Germinal center (tissue), 1 donor: ENCODE measurements around the gene IL1RAPL2.

Experiments
- DNase-seq: peaks from one replicate; pipeline ENCODE4 v3.0.0; 2012; ENCODE audit warnings: mixed read lengths, low spot score

Gene IL1RAPL2

DNA sequence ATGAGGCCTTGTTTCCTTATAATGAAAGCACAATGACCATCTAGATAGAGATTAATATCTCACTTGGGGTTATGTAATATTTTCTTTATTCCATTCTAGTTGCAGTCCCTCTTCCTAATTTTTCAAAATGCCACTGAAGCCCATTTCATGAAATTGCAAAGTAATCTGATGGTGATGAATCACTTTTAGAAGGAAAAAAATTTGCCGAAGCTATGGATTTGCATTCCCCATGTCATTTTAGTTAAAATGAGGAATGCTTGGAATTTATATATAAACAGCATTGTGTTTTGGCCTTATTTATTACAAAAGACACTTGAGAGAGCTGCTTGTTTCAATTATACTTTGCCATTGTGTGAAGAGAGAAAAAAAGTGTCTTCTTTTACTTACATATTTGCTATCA is 896.2 kb downstream of the IL1RAPL2 start:
- DNase-seq: no peak

DNA sequence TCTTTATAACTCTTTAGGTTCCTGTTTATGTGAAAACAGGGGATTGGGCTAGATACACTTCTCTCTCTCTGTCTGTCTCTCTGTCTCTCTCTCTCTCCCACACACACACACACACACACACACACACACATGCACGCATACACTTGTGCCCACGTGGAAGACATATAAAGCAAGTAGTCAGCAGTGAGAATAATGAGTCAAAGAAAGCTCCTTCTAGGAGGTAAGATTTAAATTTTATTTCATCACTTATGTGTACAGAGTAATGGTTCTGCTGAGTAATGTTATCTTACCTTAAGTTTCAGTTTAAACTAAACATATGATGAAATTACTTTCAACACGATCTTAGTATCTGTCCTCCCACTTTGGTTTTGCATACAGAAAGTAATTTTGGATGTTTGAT is 897.5 kb downstream of the IL1RAPL2 start:
- no peak for DNase-seq

DNA sequence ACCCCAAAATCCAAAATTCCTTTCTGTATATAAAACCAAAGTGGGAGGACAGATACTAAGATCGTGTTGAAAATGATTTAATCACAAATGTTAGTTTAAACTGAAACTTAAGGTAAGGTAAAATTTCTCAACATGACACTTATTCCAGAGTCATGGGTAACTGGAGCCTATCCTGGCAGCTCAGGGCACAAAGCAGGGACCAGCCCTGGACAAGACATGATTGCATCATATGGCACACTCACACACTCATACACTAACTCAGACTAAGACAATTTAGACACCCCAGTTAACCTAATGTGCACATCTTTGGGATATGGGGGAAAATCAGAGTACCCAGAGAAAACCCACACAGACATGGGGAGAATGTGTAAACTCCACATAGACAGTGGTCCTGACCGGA is 898.6 kb downstream of the IL1RAPL2 start:
- no peak for DNase-seq

DNA sequence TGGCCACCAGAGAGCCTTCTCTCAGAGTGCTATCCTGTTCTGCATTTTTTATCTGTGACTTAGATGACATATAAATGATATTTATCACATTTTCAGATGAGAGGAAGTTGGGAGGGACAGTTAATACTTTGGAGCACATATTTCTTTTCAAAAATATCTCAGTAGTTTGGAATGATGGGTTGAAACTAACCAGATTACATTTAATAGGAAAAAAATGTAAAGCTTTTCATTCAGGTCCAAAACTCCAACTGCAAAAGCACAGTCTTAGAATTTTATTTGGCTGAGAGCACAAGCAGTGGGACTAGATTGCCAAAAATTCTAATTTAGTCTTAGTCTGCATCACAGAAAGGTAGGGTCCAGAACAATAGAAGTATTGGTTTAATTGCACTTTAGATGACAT is 902.7 kb downstream of the IL1RAPL2 start:
- DNase-seq: no peak

DNA sequence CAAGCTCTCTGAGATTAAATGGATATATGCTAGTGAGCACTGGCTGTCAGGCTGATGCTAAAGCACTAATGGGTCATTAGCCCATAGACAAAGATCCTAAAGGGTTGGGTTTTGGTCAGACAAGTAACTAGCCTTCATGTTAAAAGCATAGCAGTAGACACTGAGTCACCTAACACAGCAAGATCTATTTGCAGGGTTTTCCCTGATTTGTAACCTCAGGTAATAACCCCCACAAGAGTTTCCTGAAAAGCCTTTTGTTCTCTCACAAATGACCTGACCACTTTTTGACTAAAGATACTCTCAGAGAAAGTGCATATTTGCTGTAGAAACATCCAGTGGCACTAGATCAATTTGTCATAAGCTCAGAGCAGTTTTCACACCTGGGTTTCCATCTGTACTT is 905.6 kb downstream of the IL1RAPL2 start:
- DNase-seq: no peak

DNA sequence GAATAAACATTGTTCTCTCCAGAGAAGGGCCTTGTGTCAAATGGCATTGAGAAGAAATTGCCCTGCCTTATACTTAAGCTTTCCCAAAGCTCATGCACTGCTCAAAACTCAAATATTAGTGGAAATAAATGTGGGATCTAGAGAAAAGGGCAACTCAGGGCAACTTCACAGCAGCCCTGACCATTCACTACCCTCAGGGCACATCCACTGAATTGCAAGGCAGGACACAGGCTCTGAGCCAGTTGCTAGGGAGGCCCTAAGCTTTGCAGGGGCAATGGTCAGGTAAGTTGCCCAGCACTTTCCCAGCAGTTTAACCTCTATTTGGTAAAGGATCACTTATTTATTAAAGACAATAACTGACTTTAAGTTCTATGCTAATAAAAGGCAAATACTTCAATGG is 909.8 kb downstream of the IL1RAPL2 start:
- DNase-seq: no peak

DNA sequence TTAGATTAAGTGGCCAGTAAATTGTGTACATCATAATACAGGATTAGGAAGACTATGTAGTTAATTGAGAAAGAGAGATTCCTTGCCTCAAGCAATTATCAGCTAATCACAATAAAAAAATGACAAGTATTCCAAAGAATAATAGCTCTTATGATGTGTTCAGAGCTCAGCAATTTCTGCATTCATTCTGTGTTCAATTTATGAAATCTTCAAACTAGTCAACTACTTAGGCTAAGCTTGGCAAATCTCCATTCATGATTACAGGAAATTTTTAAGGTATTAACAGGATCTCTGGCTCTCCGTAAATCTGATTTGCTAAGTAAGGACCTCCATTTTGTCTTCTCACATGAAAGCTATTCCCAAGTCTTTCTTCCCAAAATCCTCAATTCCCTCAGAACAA is 911.4 kb downstream of the IL1RAPL2 start:
- DNase-seq: no peak

DNA sequence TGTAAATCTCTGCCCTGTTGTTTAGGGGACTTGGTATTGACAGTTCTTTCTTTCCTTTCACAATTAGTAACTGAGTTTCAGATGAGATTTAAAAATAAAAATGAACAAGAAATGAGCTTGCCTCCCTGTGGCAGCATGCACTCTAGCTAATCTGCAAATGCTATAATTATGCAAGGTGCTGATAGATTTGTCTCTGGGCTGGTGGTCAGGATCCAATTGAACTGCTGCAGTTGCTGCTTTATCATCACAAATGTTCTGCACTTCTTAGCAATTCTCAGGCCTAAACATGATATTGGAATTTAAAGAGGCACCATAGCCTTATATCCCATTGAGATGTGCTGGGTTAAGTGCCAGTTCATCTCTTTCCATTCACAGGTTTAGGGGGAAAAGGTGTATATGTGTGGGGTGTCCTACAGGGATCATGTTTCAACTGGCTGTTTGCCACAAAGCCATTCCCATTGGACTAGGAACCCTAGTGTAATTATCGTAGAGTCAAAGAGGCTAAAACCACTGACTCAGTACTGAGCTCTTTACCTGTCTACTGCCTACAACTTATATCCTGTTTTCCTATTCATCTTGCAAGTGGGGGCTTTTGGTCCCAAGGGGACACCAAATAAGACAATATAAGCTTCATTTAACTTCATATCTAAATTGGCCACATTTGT is 914.8 kb downstream of the IL1RAPL2 start:
- no peak for DNase-seq

DNA sequence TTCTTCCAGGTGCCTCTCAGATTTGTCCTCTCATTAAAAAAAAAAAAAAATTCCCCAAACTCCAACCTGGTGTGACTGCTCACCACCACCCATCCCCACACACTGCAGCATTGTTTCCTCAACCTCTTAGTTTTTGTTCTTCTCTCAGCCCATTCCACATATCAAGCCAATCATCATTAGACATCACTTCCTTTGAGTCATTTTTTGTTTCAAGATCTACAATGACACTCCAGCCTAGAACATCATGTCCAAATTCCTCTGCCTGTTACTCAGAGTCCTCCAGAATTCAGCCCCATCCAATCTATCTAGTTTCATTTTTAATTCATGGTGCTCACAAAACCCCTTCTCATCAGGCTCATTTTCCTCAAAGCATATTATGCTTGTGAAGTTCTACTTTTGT is 917.0 kb downstream of the IL1RAPL2 start:
- DNase-seq: no peak

DNA sequence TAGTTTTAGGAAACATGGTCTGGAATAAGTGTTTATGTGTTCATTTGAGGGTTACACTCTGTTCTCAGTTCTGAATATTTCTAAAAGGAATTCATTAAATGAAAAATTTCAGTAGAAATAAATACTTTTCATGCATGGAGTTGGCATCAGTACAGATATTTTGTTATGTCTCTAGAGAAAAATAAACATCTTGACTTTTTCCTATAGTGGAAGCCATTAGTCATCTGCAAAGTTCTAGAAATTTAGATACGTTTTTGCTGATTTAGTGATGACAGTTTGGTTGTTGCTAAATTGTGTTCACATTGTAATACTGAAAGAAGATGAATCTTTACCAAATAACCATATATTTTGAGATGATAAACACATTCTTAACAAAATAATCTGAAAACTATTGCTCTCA is 922.7 kb downstream of the IL1RAPL2 start:
- no peak for DNase-seq

DNA sequence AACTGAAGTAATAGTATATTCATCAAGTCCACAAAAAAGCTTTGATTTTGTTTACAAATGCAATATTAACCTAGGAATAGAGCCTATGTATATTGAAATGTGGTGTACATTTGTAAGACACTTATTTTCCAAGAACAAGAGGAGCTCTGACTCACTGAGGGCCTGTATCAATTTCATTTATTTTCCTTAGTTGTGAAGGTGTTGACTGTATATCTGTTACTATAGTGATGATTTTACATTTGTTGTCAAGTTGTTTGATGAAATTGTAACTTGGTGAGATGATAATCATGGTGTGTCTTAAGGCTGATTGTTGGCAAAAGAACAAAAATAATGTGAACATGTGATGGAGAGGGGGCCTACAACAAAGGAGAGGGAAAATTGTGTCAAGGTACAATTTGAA is 929.4 kb downstream of the IL1RAPL2 start:
- DNase-seq: no peak

DNA sequence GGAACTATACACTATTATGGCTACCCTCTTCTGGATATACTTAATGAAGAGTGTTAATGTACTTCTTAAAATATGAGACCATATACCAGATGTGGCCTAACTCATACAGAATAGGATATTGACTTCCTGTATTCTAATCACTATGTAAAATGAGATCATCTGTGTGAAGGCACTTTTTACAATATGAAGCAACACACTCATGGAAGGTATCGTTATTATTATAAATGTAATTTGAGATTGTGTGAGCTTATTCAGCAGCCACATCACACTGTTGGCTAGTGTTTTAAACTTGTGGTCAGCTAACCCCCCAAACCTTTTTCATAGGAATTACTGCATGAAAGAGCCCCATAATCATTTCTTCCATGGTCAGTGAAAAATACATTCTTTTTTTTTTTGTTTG is 936.3 kb downstream of the IL1RAPL2 start:
- DNase-seq: no peak

DNA sequence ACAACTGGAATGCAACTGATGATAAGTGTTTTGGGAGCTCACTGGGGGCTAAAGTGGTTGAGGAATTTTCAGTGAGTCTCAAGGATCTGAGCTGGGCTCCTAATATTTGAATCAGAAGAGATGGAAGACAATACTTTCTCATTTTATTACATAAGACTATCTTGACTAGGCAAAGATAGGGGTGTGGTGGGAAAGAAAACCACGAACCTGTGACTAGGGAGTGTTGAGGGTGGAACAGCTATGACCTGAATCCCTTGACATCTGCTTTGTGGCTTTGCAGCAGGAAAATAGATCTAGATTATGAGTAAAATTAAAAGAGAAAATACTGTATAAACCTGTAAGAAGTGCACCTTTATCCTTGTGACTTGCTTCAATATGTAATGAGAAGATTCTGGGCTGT is 949.6 kb downstream of the IL1RAPL2 start:
- no peak for DNase-seq

DNA sequence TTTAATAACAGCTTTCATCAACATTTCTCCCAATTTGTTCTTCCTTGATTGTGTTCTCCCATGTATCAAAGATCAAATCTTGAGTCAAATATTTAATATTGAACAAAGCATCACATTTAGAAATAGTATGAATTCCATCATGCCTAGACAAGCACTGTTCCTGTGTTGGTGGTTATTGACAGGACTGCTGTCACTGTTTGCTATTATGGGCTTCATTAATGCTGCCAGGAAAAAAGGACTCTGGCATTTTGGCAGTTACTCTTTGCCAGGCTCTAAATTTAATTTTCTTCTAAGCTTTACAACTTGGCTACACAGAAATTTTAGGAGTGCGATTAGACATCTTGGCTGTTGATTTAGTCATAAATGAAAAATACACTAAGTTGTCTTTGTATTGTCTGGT is 960.4 kb downstream of the IL1RAPL2 start:
- DNase-seq: no peak

DNA sequence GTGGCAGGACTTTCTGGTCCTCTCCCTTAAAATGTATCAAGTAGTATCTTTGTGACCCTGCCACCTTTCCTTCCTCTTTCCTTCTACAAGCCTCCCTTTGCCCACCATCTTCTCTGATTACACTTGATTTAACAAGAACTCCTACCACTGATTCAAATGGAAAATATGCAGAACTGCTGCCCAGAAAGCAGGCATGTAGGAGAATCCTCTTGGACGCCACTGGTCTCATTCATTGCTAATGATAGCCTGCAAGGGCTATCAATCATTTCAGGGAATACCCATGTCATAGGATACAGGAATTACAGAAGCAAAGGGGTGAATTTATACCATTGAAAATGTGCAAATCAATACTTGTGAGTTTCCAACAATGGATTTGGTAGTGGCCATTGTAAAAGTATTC is 961.8 kb downstream of the IL1RAPL2 start:
- DNase-seq: no peak

DNA sequence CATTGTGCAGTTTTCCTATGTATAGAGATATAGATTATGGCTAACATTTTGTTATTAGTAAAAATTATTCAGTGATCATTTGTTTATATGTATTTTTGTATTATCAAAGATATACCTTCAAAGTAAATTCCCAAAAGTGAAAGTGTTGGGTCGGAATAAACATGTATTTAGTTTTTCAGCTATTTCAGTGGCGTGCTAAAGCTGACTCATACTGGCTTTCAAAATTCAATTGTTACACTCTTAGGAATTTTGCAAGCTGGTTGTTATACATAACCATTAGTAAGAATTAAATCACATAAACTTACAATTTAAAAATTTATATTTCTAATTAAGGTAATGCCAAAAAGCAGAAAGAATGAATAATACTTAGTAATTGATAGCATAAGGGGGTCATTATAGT is 968.0 kb downstream of the IL1RAPL2 start:
- no peak for DNase-seq

DNA sequence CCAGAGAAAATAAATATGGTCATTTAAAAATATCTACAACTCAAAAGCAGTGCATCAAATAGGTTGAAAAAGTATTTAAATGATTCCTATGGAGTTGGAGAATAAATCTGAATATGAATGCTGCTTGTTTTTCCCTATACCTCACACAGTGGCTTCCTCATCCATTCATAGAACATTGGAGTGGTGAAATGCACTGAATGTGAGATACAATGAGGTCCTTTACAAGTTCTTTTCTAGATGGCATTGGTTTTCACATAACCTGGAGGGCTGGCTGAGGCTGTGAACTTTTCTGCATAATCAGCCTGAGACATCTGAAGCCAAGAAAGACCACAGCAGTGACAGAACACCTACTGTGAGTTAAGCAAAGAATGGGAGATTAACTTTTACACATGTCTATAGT is 977.3 kb downstream of the IL1RAPL2 start:
- DNase-seq: no peak

DNA sequence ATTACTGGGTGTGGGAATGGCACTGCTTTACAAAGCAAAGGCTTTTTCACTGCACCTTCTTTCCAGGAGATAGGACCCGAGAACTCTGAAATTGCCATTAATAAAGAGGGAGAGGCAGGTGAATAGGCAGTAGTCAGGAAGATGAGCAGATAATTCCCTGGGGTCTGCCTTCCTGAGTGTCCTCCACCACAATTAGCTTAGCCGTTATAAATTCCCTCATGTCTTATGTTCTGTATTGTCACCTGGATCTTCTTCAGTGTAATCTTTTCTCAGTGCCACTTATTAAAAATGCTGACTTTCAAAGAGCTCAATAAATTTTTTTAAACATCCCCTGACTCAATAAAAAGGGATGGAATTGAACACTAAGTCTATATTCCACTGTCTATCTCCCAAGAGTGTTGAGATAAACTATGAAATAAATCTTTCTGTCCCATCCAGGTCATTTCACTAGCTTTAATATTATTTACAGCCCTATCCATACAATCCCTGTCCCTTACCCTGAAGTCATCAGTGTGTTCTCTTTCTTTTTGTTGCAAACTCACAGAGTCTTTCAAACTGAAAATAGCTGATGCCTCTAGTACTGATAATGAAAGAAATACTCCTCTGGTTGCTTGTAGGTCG is 984.2 kb downstream of the IL1RAPL2 start:
- no peak for DNase-seq

DNA sequence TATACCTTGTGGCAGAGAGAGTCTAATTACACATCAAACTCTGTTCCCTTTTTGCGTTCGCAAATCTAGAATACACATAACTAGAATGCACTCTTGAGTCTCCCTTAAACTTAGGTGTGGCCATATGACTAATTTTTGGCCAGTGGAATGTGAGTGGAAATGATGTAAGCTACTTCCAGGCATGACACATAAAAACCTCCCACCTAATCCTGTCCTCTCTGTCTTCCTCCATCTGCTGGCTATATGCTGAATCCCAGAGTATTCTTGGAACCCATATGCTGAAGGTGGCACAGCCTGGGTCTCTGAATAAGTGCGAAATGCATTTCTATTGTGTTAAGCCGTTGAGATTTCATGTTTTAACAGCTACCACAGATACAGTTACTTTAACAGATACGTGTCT is 986.4 kb downstream of the IL1RAPL2 start:
- no peak for DNase-seq

DNA sequence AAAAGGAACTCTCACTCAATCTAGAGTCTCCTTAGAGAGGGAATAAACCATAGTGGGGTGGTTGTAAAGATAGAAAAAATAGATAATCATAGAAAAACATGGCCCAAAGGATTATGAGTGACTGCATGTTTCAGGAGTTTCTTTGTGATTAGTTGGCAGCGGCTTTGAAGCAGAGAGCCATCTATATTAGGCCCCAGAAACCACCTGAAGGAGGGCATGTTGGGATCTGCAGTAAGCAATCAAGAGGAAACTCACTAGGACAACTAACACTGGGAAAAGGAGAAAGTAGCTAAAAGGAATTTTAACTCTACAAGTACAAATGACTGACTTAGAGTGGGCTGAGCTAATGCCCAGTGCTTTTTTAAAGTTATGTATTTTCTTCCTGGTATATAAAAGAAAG is 987.1 kb downstream of the IL1RAPL2 start:
- no peak for DNase-seq

DNA sequence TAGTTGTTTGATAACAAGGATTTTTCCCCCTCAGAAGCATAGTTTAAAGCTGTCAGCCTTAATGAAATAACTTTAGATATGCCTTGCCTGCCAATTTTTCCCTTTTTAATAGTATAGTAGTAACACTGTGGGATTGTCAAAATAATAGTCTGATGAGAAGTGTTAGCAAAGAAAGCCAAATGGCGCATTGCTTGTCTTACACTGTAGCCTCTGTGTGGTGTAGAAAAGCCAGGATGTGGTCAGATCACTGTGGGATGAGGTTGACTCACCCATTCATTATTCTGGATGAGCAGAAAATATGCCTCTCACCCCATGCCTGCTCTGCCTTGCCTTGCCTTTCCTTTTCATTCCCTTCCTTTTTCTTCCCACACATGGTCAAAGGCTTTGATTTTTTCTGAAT is 998.5 kb downstream of the IL1RAPL2 start:
- no peak for DNase-seq

DNA sequence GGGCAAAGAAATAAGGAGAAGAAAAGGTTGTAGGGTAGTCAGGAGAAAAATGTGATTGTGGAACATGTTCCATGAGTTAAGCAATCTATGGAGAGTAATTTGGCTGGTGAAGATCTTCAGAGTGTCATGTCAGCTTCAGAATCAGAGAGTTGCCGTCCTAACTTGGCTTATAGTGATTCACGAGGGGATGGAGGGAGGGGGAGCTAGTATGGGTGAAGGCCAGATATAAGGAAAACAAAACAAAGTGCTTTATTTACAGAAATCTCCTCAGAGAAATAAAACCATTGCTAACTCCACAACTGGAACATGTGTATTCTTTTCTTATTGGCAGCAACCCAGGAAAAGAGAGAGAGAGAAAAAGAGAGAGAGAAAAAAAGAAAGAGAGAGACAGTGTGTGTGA is 999.9 kb downstream of the IL1RAPL2 start:
- DNase-seq: no peak

DNA sequence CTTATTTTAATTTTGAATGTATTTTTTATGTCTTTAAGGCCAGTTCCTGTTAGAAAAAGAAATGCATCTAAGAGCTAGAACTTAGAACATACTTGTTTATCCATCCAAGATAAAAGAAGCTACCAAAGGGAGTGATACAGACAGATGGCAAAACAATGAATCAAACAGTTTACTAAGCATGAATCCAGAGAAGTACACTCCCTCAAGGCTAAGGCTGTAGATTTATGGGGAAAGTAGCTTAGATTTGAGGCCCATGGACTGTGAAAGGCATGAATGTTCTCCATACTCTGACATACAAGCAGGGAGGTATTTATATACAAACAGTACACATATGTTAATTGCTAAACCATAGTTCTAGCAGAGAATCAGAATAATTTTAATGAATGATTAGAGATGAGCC is 1001.1 kb downstream of the IL1RAPL2 start:
- DNase-seq: no peak

DNA sequence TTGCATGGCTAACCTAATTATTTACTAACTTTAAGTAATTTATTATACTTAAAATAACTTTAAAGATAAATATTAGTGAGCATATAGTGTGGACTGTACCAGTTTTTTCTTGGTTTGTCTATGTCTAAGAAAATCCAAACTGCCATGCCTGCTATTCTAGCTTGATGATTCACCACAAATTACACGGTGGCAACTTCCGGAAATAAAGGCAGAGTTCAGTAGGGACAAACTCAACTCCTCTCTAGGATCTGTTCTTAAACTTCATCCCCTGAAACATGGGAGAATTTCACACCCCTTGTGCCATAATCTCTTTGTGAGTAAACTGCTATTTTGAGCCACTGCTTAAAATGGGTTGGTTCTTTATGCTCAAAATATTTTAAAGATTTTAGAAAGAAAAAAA is 1042.7 kb downstream of the IL1RAPL2 start:
- DNase-seq: no peak
